Right lobe of liver (tissue), 6 donors: ENCODE measurements around the gene CST6. TPM values are rescaled to one million over a fixed set of nuclear protein-coding genes. Genes with fewer than 3 reads are reported as not detected.

Experiments used
- ATAC-seq, 4 donors: fragments of 200-7000 bp; cut with Tn5 transposase; one replicate each; pipeline ENCODE4 v1.9.1; 2020; ENCODE audit warnings: mild to moderate bottlenecking in 4 of 4, moderate library complexity in 4 of 4
- DNase-seq, 3 donors: peaks; one replicate each; pipeline ENCODE4 v3.0.0-alpha.2; 2020
- H3K27ac ChIP-seq, 3 donors: fragments of 200-600 bp; one replicate each; pipeline ENCODE4 v1.8.0; 2022
- H3K27me3 ChIP-seq, 2 donors: fragments of 200-600 bp; one replicate each; pipeline ENCODE4 v1.8.0; 2022
- H3K36me3 ChIP-seq, 4 donors: fragments of 200-600 bp; sonication (generic) in 1 of 4; one replicate each; pipeline versions ENCODE4 v1.5.1 to v1.8.0; 2017 to 2022; ENCODE audit warnings: control low read depth in 1 of 4
- H3K4me1 ChIP-seq, 4 donors: fragments of 200-600 bp; sonication (generic) in 1 of 4; one replicate each; pipeline versions ENCODE4 v1.5.1 to v1.8.0; 2017 to 2022; ENCODE audit warnings: control low read depth in 1 of 4
- H3K4me3 ChIP-seq, 3 donors: fragments of 200-600 bp; one replicate each; pipeline ENCODE4 v1.8.0; 2022
- H3K9me3 ChIP-seq, 4 donors: fragments of 200-600 bp; sonication (generic) in 1 of 4; one replicate each; pipeline versions ENCODE4 v1.5.1 to v1.8.0; 2017 to 2022; ENCODE audit warnings: control low read depth in 1 of 4
- POLR2A ChIP-seq: fragments of 450-650 bp; IDR thresholded peaks from one replicate; pipeline ENCODE4 v1.6.1; 2017; ENCODE audit warnings: antibody characterized with exemption, mild to moderate bottlenecking
- WGBS: methylation state at CpG from one replicate; pipeline ENCODE4 v1.1.6; 2018; ENCODE audit warnings: low coverage, low lambda C conversion rate; ENCODE audit not compliant: insufficient coverage; ENCODE audit errors: missing lambda C conversion rate; 5-methylcytosine and 5-hydroxymethylcytosine counted together
- intact Hi-C, 2 donors: fragments of 100-400 bp; cut with DNase I; formaldehyde crosslinking; loops; one replicate each; pipeline versions ENCODE4 v1.11.2 to v1.14.1; 2022
- total RNA-seq, 6 experiments: library from RNA; depleted of rRNA in 2 of 6; stranded (reverse); fragments of >200 nt in 2 of 6; fragmentation: NEBNext Ultra II Directional in 3 of 6; extraction: Animal tissue kit (Norgen Biotek cat#: 25700) in 3 of 6; gene quantifications; one replicate each; pipeline versions ENCODE4 v1.1.0 to v1.2.4, GENCODE V29; 2016 to 2023
- TF ChIP-seq, protein P1 (sequence below), 4 donors: fragments of 200-600 bp in 3 of 4; fragments of 450-650 bp in 1 of 4; IDR thresholded peaks; one replicate each; pipeline versions ENCODE4 v1.5.1 to v1.8.0; 2016 to 2022; ENCODE audit warnings: antibody characterized with exemption in 4 of 4, mild to moderate bottlenecking in 2 of 4
- donor health status: DM: no; HTN: yes; CAD: no.
- donor health status: DM: no; HTN: no; CAD: no.
- donor health status: DM: no; HTN: no; CAD: no.
- donor health status: DM: no; HTN: yes; CAD: no.
- donor health status: DM: no; HTN: yes; CAD: no.

The CST6 gene
- total RNA-seq, 6 experiments from 2014 or later = not detected

DNA sequence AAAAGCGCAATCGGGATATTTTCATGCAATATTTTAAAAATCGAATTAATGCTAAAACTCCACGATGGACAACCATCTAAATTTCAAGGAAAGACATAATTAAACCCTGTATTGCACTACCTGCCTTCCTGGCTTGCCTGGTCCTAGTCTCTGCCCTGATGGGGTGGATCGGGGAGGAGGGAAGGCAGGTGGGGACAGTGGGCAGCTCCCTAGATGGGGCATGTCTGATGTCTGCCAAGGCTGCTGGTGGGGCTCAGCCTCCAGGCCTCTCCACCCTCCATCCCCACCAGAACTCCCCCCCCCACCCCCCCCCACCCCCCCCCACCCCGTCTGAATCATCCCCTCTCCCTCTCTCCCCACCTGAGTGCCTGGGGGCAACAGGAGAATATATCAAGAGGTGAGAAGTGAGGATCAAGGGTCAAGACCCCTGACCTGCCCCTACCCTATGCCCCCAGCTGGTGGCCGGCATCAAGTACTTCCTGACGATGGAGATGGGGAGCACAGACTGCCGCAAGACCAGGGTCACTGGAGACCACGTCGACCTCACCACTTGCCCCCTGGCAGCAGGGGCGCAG is 650 bp downstream of the CST6 start:
- H3K36me3 ChIP-seq = no peaks in the 10 kb centered on the region
- H3K4me1 ChIP-seq = no peaks in the 10 kb centered on the region
- H3K27me3 ChIP-seq = peaks cover 0 to 11% of the 10 kb centered on the region in 2 donors
- intact Hi-C loops = no loop called here
- TF ChIP-seq POLR2A = no peak
- TF ChIP-seq, protein P1, sequence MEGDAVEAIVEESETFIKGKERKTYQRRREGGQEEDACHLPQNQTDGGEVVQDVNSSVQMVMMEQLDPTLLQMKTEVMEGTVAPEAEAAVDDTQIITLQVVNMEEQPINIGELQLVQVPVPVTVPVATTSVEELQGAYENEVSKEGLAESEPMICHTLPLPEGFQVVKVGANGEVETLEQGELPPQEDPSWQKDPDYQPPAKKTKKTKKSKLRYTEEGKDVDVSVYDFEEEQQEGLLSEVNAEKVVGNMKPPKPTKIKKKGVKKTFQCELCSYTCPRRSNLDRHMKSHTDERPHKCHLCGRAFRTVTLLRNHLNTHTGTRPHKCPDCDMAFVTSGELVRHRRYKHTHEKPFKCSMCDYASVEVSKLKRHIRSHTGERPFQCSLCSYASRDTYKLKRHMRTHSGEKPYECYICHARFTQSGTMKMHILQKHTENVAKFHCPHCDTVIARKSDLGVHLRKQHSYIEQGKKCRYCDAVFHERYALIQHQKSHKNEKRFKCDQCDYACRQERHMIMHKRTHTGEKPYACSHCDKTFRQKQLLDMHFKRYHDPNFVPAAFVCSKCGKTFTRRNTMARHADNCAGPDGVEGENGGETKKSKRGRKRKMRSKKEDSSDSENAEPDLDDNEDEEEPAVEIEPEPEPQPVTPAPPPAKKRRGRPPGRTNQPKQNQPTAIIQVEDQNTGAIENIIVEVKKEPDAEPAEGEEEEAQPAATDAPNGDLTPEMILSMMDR (IDR thresholded peaks at IDR 0.05) = no peak
- H3K9me3 ChIP-seq = no peaks in the 10 kb centered on the region
- WGBS = 58% methylated on average over 8 of the region's 12 CpGs
- no peak overlapping the region for H3K4me3 ChIP-seq
- no peak for DNase-seq
- no peak for ATAC-seq
- H3K27ac ChIP-seq = no peak overlapping the region

DNA sequence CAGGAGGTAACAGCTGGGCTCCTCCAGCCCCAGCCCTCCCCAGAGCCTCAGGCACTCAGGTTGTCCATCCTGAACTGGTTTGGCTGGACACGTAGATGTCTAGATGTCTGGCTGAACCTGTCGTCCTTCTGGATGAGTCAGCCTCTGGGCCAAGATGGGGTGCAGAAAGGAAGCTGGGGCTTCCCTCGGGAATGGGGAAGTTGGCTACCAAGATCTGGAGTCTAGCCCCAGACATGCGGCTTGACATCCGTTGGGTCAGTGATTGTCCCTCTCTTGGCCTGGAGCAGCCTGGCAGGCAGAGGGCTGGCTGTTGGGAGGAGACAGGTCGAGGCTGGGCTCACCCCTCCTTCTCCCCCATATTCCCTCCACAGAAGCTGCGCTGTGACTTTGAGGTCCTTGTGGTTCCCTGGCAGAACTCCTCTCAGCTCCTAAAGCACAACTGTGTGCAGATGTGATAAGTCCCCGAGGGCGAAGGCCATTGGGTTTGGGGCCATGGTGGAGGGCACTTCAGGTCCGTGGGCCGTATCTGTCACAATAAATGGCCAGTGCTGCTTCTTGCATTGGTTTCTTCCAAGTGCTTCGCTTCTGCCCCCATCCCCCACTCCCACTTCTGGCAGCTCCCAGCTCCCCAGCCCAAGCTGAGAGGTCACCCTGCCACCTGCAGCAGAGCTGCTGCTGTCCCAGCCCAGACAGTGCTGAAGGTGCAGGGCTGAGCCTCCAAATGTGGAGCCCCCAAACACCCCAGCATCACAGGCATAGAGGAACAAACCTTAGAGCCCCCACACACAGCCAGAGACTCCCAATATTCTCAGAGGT is 1.3 kb downstream of the CST6 start:
- no peak for DNase-seq
- no peak for ATAC-seq
- H3K4me3 ChIP-seq = no peak overlapping the region
- WGBS = 22% methylated on average over 4 of the region's 12 CpGs
- H3K36me3 ChIP-seq = no peaks in the 10 kb centered on the region
- no peaks in the 10 kb centered on the region for H3K4me1 ChIP-seq
- H3K27ac ChIP-seq = no peak overlapping the region
- H3K9me3 ChIP-seq = no peaks in the 10 kb centered on the region
- intact Hi-C loops = no loop called here
- H3K27me3 ChIP-seq = peaks cover 0 to 11% of the 10 kb centered on the region in 2 donors
- TF ChIP-seq, protein P1 (IDR thresholded peaks at IDR 0.05) = no peak

DNA sequence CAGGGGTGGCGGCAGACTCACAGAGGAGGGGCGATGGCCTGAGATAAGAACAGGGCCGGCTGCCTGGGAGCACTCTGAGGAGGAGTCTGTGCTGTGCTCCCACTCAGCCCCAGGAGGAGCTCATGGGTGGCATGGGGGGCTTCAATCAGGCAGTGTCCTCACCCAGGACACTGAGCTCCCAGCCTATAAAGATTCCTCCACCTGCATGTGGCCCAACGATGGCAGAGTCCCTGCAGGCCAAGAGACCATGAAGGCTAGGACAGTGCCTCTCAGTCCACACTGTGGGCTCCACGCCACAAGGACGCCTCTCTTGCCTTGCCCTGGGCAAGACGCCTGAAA is 1.9 kb downstream of the CST6 start:
- no peak for ATAC-seq
- no peak for DNase-seq
- TF ChIP-seq, protein P1 (IDR thresholded peaks at IDR 0.05) = no peak
- TF ChIP-seq POLR2A = no peak
- Histone ChIP-seq H3K27ac (no peak overlapping the region), H3K9me3 (no peaks in the 10 kb centered on the region), H3K27me3 (peaks cover 0 to 11% of the 10 kb centered on the region in 2 donors), H3K4me1 (no peaks in the 10 kb centered on the region), H3K4me3 (no peak overlapping the region), H3K36me3 (no peaks in the 10 kb centered on the region)
- no CpG with 5 or more reads among the region's 7 CpGs for WGBS
- intact Hi-C loops = no loop called here

DNA sequence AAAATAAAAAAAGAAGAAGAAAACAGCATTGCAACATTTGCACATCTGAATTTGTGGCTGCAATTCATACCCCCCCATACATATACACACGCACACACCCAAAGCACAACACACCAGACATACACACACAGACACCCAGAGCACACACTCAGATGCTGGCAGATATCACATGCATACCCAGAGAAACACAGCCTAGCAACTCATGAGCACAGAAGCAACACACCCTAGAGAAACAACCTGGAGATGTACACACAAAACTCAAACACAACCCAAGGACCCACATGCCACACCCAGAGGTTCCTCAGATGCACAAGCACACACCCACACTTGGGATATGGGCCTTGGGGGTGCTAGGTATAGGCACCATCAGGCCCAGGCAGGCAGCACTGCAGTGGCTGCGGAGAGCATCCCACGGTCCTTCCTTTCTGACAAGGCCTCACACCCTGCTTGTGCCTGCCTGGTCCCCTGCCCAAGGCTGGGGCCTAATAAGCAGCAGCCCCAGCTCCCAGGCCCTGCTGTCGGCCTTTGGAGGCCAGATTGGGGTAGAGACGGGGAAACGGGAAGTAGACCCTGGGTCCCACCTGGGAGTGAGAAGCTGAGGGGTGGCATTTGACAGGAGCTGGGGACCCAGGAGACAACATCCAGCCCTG is 3.1 kb downstream of the CST6 start:
- peaks cover 0 to 11% of the 10 kb centered on the region in 2 donors for H3K27me3 ChIP-seq
- H3K4me1 ChIP-seq = no peaks in the 10 kb centered on the region
- no peak for TF ChIP-seq POLR2A
- TF ChIP-seq, protein P1 (IDR thresholded peaks at IDR 0.05) = no peak
- no peak overlapping the region for H3K27ac ChIP-seq
- DNase-seq (no peak), ATAC-seq (no peak)
- H3K4me3 ChIP-seq = no peak overlapping the region
- no peaks in the 10 kb centered on the region for H3K9me3 ChIP-seq
- H3K36me3 ChIP-seq = no peaks in the 10 kb centered on the region
- intact Hi-C loops = no loop called here
- 87% methylated on average over 3 of the region's 6 CpGs for WGBS
